Measurements from ENCODE around the gene FA2H.

The FA2H gene

GRCh38 chr16:74744566-74744965, 30.1 kb downstream of the FA2H start:
- no peak overlapping the region for H3K4me3 ChIP-seq (ENCODE audit: extremely low read depth, insufficient read depth, low read length, poor library complexity, severe bottlenecking)
- H3K36me3 ChIP-seq (ENCODE audit: control insufficient read depth, insufficient read depth, low read length) = no peaks in the 10 kb centered on the region
- no peak overlapping the region for H3K27ac ChIP-seq (ENCODE audit: low read depth, low read length, severe bottlenecking)
- peaks cover 9% of the 10 kb centered on the region for H3K4me1 ChIP-seq (ENCODE audit: control insufficient read depth, insufficient read depth, low read length, poor library complexity, severe bottlenecking)
- H3K9me3 ChIP-seq (ENCODE audit: control insufficient read depth, low read length) = no peaks in the 10 kb centered on the region
- 88 to 89% methylated on average over 3 to 4 of the region's 4 CpGs for WGBS, 2 experiments (ENCODE audit: insufficient coverage in 2 of 2)

- no peaks in the 10 kb centered on the region for H3K9me3 ChIP-seq (ENCODE audit: control insufficient read depth, low read length)
- no peaks in the 10 kb centered on the region for H3K36me3 ChIP-seq (ENCODE audit: control insufficient read depth, insufficient read depth, low read length)
- no peak overlapping the region for H3K27ac ChIP-seq (ENCODE audit: low read depth, low read length, severe bottlenecking)
- no peak overlapping the region for H3K4me3 ChIP-seq (ENCODE audit: extremely low read depth, insufficient read depth, low read length, poor library complexity, severe bottlenecking)
- peaks cover 5% of the 10 kb centered on the region for H3K4me1 ChIP-seq (ENCODE audit: control insufficient read depth, insufficient read depth, low read length, poor library complexity, severe bottlenecking)
- 84 to 94% methylated on average over 7 to 11 of the region's 15 CpGs for WGBS, 2 experiments (ENCODE audit: insufficient coverage in 2 of 2)
Measured at GRCh38 chr16:74743668-74744299, 30.8 kb downstream of the FA2H start.

DNA sequence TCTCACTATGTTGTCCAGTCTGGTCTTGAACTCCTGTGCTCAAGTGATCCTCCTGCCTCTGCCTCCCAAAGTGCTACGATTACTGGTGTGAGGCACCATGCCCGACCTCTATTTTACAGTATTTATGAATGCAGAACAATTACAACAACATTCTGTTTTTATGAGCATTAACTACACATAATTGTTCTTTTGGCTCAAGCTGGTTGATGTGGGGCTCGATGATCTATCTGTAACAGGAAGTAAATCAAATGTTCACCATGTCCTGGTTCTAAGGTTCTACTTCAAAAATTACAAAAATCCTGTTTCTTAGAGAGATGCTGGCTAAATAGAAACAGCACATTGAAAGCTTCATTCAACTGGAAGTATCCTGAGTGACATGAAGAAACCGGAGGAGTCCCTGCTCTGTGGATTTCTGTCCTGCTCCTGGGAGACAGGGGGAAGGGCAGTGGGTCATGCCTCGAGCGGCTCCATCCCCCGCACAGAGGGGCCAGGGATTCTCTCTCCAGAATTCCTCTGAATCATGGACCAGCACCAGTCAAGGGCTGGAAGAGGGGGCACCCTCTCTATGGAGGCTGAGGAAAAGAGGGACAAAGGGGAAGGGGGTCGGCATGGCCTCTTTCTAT, 31.5 kb downstream of the FA2H start:
- Histone ChIP-seq H3K36me3 (ENCODE audit: control insufficient read depth, insufficient read depth, low read length) (no peaks in the 10 kb centered on the region), H3K4me1 (ENCODE audit: control insufficient read depth, insufficient read depth, low read length, poor library complexity, severe bottlenecking) (peaks cover 9% of the 10 kb centered on the region), H3K27ac (ENCODE audit: low read depth, low read length, severe bottlenecking) (no peak overlapping the region), H3K9me3 (ENCODE audit: control insufficient read depth, low read length) (no peaks in the 10 kb centered on the region), H3K4me3 (ENCODE audit: extremely low read depth, insufficient read depth, low read length, poor library complexity, severe bottlenecking) (no peak overlapping the region)
- WGBS, 2 experiments (ENCODE audit: insufficient coverage in 2 of 2) = 73 to 77% methylated on average over 2 to 4 of the region's 8 CpGs

DNA sequence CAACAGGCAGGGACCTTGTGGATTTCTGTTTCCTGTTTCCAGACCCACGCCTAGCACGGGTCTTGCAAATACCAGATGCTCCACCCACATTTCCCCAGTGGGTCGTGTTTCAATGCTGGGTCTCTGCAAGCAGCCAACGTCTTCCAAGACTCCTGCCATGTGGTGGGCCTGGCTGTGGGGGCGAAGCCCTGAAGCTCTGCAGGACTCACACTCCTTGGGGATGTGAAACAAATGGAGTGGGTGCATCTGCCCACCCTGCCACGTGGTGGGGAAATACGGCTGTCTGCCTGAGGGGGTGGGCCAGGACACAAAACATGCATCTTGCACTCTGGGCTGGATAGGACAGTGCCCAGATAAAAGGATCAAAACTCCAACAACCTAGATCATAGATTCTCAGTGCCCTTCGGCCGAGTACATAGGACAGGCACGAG, 32.6 kb downstream of the FA2H start:
- H3K9me3 ChIP-seq (ENCODE audit: control insufficient read depth, low read length) = no peaks in the 10 kb centered on the region
- no peak overlapping the region for H3K4me3 ChIP-seq (ENCODE audit: extremely low read depth, insufficient read depth, low read length, poor library complexity, severe bottlenecking)
- no peak overlapping the region for H3K27ac ChIP-seq (ENCODE audit: low read depth, low read length, severe bottlenecking)
- H3K36me3 ChIP-seq (ENCODE audit: control insufficient read depth, insufficient read depth, low read length) = no peaks in the 10 kb centered on the region
- 55 to 63% methylated on average over 5 of the region's 10 CpGs for WGBS, 2 experiments (ENCODE audit: insufficient coverage in 2 of 2)
- H3K4me1 ChIP-seq (ENCODE audit: control insufficient read depth, insufficient read depth, low read length, poor library complexity, severe bottlenecking) = peaks cover 20% of the 10 kb centered on the region

DNA sequence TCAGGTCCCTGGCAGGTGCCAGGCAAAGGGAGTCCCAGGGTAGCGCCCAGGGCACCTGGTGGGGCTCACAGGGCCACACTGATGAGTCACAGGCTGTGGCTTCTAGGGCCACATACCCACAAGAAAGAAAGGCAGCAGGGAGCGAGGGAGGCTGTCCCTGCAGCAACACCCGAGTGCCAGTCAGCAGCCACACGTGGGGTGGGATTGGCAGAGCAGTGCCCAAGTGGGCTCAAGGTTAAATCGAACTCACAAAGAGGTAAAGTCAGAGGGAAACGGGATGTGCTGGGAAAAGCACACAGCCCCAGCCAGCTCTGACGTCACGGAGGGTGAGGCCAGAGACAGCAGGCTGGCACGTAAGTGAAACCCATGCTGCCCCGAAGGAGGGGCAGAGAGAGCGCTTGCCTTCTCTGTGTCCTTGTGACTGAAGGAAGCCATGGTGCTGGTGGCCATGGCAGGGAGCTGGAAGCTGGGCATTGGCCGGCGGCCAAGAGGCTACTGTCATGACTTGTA, 33.8 kb downstream of the FA2H start:
- Histone ChIP-seq H3K4me3 (ENCODE audit: extremely low read depth, insufficient read depth, low read length, poor library complexity, severe bottlenecking) (no peak overlapping the region), H3K36me3 (ENCODE audit: control insufficient read depth, insufficient read depth, low read length) (no peaks in the 10 kb centered on the region), H3K4me1 (ENCODE audit: control insufficient read depth, insufficient read depth, low read length, poor library complexity, severe bottlenecking) (peaks cover 26% of the 10 kb centered on the region), H3K27ac (ENCODE audit: low read depth, low read length, severe bottlenecking) (no peak overlapping the region), H3K9me3 (ENCODE audit: control insufficient read depth, low read length) (no peaks in the 10 kb centered on the region)
- WGBS, 2 experiments (ENCODE audit: insufficient coverage in 2 of 2) = 89 to 90% methylated on average over 13 of the region's 13 CpGs

- 84 to 89% methylated on average over 6 of the region's 6 CpGs for WGBS, 2 experiments (ENCODE audit: insufficient coverage in 2 of 2)
- no peaks in the 10 kb centered on the region for H3K9me3 ChIP-seq (ENCODE audit: control insufficient read depth, low read length)
- H3K4me1 ChIP-seq (ENCODE audit: control insufficient read depth, insufficient read depth, low read length, poor library complexity, severe bottlenecking) = peaks cover 33% of the 10 kb centered on the region
- H3K4me3 ChIP-seq (ENCODE audit: extremely low read depth, insufficient read depth, low read length, poor library complexity, severe bottlenecking) = no peak overlapping the region
- no peaks in the 10 kb centered on the region for H3K36me3 ChIP-seq (ENCODE audit: control insufficient read depth, insufficient read depth, low read length)
- H3K27ac ChIP-seq (ENCODE audit: low read depth, low read length, severe bottlenecking) = no peak overlapping the region
Measured at GRCh38 chr16:74739275-74739674, 35.3 kb downstream of the FA2H start.

- Histone ChIP-seq H3K27ac (ENCODE audit: low read depth, low read length, severe bottlenecking) (no peak overlapping the region), H3K9me3 (ENCODE audit: control insufficient read depth, low read length) (no peaks in the 10 kb centered on the region), H3K4me1 (ENCODE audit: control insufficient read depth, insufficient read depth, low read length, poor library complexity, severe bottlenecking) (peaks cover 36% of the 10 kb centered on the region), H3K36me3 (ENCODE audit: control insufficient read depth, insufficient read depth, low read length) (no peaks in the 10 kb centered on the region), H3K4me3 (ENCODE audit: extremely low read depth, insufficient read depth, low read length, poor library complexity, severe bottlenecking) (no peak overlapping the region)
- 94 to 95% methylated on average over 10 to 11 of the region's 11 CpGs for WGBS, 2 experiments (ENCODE audit: insufficient coverage in 2 of 2)
Measured at GRCh38 chr16:74738816-74739215, 35.8 kb downstream of the FA2H start.

DNA sequence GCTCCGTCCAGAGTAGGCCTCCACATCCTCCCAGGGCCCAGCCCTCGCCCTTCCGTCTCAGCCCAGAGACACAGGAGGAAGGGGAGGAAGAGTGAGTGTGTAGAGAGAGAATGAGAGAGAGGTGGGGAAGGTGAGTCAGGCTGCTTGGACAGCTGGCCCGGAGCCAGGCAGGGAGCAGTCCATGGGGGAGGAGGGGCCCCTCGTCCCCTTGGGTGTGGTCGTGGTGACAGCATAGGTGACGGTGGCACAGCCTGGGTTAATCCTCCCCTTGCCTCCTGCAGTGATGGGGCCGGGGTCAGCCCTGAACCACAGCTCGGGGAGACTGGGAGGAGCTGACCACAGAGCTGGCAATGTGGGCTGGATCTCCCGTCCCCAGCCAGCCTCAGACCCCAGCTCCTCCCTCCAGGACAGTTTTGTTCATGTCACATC, 36.5 kb downstream of the FA2H start:
- Histone ChIP-seq H3K36me3 (ENCODE audit: control insufficient read depth, insufficient read depth, low read length) (no peaks in the 10 kb centered on the region), H3K4me3 (ENCODE audit: extremely low read depth, insufficient read depth, low read length, poor library complexity, severe bottlenecking) (no peak overlapping the region), H3K4me1 (ENCODE audit: control insufficient read depth, insufficient read depth, low read length, poor library complexity, severe bottlenecking) (peaks cover 34% of the 10 kb centered on the region), H3K9me3 (ENCODE audit: control insufficient read depth, low read length) (no peaks in the 10 kb centered on the region), H3K27ac (ENCODE audit: low read depth, low read length, severe bottlenecking) (no peak overlapping the region)
- WGBS, 2 experiments (ENCODE audit: insufficient coverage in 2 of 2) = 54 to 67% methylated on average over 6 of the region's 10 CpGs

- H3K4me3 ChIP-seq (ENCODE audit: extremely low read depth, insufficient read depth, low read length, poor library complexity, severe bottlenecking) = no peak overlapping the region
- H3K27ac ChIP-seq (ENCODE audit: low read depth, low read length, severe bottlenecking) = no peak overlapping the region
- H3K36me3 ChIP-seq (ENCODE audit: control insufficient read depth, insufficient read depth, low read length) = no peaks in the 10 kb centered on the region
- 77 to 87% methylated on average over 5 of the region's 6 CpGs for WGBS, 2 experiments (ENCODE audit: insufficient coverage in 2 of 2)
- H3K4me1 ChIP-seq (ENCODE audit: control insufficient read depth, insufficient read depth, low read length, poor library complexity, severe bottlenecking) = peaks cover 31% of the 10 kb centered on the region
- no peaks in the 10 kb centered on the region for H3K9me3 ChIP-seq (ENCODE audit: control insufficient read depth, low read length)
Measured at GRCh38 chr16:74737521-74737920, 37.1 kb downstream of the FA2H start.

DNA sequence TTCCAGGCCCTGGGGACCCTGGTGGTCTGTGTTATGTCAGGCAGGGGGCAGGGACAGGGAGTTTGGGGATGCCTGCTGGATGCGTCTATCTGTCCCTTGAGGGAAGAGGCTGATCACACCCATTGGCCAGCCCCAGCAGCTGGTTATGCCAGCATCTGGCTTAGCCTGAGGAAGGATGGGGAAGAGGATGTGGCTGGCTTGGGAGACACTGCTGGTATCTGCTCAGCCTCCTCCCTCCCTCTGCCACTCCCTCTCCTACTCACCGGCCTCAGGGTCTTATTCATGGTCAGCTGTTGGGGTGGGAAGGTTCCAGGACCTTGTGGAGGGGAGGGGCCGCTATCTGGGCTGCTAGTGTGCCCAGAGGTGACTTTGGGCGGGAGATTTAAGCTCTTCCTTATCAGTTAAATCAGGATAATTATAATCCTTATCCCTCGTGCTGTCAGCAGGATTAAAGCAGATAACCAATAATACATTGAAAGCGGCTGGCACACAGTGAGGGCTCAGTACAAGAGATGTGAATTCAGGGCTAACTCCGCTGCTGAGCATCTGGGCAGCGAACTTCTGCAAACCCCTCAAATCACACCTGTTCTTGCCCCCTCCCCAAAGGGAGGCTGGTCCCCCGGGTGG, 38.0 kb downstream of the FA2H start:
- Histone ChIP-seq H3K36me3 (ENCODE audit: control insufficient read depth, insufficient read depth, low read length) (no peaks in the 10 kb centered on the region), H3K27ac (ENCODE audit: low read depth, low read length, severe bottlenecking) (no peak overlapping the region), H3K9me3 (ENCODE audit: control insufficient read depth, low read length) (no peaks in the 10 kb centered on the region), H3K4me1 (ENCODE audit: control insufficient read depth, insufficient read depth, low read length, poor library complexity, severe bottlenecking) (peaks cover 31% of the 10 kb centered on the region), H3K4me3 (ENCODE audit: extremely low read depth, insufficient read depth, low read length, poor library complexity, severe bottlenecking) (no peak overlapping the region)
- WGBS, 2 experiments (ENCODE audit: insufficient coverage in 2 of 2) = 84 to 92% methylated on average over 2 to 4 of the region's 9 CpGs

GRCh38 chr16:74735554-74735953, 39.1 kb downstream of the FA2H start:
- Histone ChIP-seq H3K9me3 (ENCODE audit: control insufficient read depth, low read length) (no peaks in the 10 kb centered on the region), H3K27ac (ENCODE audit: low read depth, low read length, severe bottlenecking) (no peak overlapping the region), H3K4me1 (ENCODE audit: control insufficient read depth, insufficient read depth, low read length, poor library complexity, severe bottlenecking) (peaks cover 31% of the 10 kb centered on the region), H3K36me3 (ENCODE audit: control insufficient read depth, insufficient read depth, low read length) (no peaks in the 10 kb centered on the region), H3K4me3 (ENCODE audit: extremely low read depth, insufficient read depth, low read length, poor library complexity, severe bottlenecking) (no peak overlapping the region)
- 96 to 100% methylated on average over 2 of the region's 3 CpGs for WGBS, 2 experiments (ENCODE audit: insufficient coverage in 2 of 2)

Measured in mesodermal cell (in vitro differentiated cells).